Adrenal gland (tissue), 5 donors: ENCODE measurements around the gene VIPR2.

Experiments used
- POLR2A ChIP-seq, 2 donors: fragments of 450-650 bp; IDR thresholded peaks; one replicate each; pipeline ENCODE4 v1.6.1; 2017; ENCODE audit warnings: antibody characterized with exemption in 2 of 2, mild to moderate bottlenecking in 2 of 2, moderate library complexity in 1 of 2
- TF ChIP-seq, protein P1 (sequence below), 6 experiments: fragments of 450-650 bp in 4 of 6; fragments of 200-600 bp in 2 of 6; sonication (generic) in 1 of 6; IDR thresholded peaks; 1 replicate in 5 of 6; 2 replicates in 1 of 6; pipeline versions ENCODE4 v1.5.1 to v1.8.0; 2016 to 2021; ENCODE audit warnings: antibody characterized with exemption in 6 of 6, mild to moderate bottlenecking in 2 of 6, moderate library complexity in 1 of 6
- donor health status: DM: no; HTN: no; CAD: no.

DNA sequence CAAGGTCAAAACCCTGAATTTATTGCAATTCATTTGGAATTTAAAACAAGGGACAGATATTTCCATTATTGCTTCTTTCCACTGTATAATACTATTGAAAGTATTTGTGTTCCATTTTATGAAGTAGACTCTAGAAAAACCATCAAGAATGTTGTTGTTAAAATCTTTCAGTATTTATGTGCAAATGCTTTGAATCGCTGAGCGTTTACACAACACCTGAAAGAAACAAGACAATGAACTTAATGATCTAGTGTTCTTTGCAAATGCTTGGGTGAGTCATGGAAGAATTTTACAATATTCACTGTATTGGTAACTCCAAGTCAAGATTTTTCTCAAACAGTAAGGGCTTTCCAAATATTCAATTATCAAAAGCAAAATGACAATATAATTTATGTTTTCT is 97.1 kb downstream of the VIPR2 start:
- TF ChIP-seq POLR2A (IDR thresholded peaks at IDR 0.05), result no peak
- TF ChIP-seq, protein P1, sequence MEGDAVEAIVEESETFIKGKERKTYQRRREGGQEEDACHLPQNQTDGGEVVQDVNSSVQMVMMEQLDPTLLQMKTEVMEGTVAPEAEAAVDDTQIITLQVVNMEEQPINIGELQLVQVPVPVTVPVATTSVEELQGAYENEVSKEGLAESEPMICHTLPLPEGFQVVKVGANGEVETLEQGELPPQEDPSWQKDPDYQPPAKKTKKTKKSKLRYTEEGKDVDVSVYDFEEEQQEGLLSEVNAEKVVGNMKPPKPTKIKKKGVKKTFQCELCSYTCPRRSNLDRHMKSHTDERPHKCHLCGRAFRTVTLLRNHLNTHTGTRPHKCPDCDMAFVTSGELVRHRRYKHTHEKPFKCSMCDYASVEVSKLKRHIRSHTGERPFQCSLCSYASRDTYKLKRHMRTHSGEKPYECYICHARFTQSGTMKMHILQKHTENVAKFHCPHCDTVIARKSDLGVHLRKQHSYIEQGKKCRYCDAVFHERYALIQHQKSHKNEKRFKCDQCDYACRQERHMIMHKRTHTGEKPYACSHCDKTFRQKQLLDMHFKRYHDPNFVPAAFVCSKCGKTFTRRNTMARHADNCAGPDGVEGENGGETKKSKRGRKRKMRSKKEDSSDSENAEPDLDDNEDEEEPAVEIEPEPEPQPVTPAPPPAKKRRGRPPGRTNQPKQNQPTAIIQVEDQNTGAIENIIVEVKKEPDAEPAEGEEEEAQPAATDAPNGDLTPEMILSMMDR (IDR thresholded peaks at IDR 0.05), result no peak
